ENCODE measurements around the gene FOXO3.

Gene FOXO3

DNA sequence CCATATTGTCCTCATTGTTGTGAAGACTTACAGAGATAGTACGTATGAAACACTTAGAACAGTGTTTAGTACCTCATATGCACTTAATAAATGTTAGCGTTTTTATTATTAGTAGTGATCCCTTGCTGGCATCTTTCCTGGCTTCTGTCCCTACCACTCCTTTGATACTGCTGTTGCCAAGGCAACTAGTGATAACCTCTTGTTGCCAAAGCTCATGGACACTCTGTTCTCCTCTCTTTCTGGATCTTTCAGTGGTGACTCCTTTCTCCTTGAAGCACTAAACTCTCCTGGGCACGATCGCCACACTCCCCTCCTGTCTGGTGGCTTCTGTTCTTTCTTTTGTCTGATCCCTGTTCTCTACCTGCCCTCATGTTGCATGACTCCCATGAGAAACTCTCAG, 83.5 kb downstream of the FOXO3 start:
- CTCF ChIA-PET = no interaction called here
- DNase-seq (ENCODE audit: low read depth, low spot score) = no peak
- no peak overlapping the region for H3K4me3 ChIP-seq (ENCODE audit: low read depth, low read length)
- TF ChIP-seq, protein P1, sequence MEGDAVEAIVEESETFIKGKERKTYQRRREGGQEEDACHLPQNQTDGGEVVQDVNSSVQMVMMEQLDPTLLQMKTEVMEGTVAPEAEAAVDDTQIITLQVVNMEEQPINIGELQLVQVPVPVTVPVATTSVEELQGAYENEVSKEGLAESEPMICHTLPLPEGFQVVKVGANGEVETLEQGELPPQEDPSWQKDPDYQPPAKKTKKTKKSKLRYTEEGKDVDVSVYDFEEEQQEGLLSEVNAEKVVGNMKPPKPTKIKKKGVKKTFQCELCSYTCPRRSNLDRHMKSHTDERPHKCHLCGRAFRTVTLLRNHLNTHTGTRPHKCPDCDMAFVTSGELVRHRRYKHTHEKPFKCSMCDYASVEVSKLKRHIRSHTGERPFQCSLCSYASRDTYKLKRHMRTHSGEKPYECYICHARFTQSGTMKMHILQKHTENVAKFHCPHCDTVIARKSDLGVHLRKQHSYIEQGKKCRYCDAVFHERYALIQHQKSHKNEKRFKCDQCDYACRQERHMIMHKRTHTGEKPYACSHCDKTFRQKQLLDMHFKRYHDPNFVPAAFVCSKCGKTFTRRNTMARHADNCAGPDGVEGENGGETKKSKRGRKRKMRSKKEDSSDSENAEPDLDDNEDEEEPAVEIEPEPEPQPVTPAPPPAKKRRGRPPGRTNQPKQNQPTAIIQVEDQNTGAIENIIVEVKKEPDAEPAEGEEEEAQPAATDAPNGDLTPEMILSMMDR (IDR thresholded peaks at IDR 0.05; ENCODE audit: insufficient read depth, low read length, missing control alignments) = no peak
- POLR2A ChIA-PET = no interaction called here

DNA sequence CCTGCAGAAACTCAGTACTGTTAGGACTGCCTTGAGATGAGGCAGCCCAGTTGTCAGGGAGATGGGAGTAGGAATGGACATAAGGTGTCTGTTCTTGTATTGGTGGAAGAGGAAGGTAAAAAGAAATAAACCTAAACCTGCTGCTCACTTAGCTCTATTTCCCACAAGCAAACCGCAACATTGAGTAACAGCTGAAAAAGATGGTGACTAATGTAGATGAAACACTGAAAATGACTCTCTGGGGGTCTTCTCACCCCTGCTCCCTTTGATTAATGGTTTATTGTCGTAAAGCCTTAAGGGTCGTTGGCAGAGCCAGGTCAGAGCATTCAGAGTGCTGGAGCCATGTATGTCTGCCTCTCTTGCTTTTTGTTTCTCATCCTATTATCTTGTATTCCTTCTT, 87.5 kb downstream of the FOXO3 start:
- no peak overlapping the region for H3K4me3 ChIP-seq (ENCODE audit: low read depth, low read length)
- no peak for DNase-seq (ENCODE audit: low read depth, low spot score)
- ChIA-PET CTCF (no interaction called here), POLR2A (no interaction called here)
- TF ChIP-seq, protein P1 (IDR thresholded peaks at IDR 0.05; ENCODE audit: insufficient read depth, low read length, missing control alignments) = no peak

DNA sequence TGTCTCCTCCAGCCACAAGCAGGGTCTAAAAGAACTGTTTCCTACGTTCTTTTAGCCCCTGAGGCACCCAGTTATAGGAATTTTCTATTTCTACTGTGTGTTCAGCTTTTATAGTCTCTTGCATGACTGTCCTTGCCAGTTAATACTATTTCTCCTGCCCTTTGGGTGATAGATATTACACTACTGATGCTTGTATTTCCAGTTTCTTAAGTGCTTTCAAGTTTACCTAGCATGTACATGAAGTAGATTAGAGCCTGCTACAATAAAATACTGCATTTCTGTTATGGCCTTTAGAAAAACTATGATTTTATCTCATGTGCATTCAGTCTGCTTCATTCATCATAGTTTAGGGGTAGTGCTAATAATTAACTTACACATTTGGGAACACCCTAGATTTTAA, 89.6 kb downstream of the FOXO3 start:
- H3K4me3 ChIP-seq (ENCODE audit: low read depth, low read length) = no peak overlapping the region
- TF ChIP-seq, protein P1 (IDR thresholded peaks at IDR 0.05; ENCODE audit: insufficient read depth, low read length, missing control alignments) = no peak
- ChIA-PET CTCF (no interaction called here), POLR2A (no interaction called here)
- DNase-seq (ENCODE audit: low read depth, low spot score) = no peak

DNA sequence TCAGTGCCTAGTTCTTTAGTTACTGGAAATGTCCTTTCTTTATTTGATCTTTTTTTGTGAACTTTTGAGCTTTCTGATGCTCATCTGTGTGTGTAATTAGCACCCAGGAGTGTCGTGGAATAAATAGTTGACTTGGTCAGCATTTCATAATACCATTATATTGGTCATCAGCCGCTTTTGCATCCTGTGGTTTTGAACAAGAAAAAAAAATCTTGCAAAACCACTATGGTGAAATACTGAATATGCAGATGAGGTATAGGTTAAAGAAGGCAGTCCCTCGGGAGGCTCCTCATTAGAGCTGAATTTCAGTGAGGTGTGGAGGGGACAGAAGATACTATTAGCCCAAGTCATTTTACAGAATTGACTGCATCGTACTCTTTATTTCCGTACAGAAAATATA, 90.1 kb downstream of the FOXO3 start:
- ChIA-PET CTCF (interaction anchor here (1.0 kb wide), 1 partner anchor 185 kb away, joined by 3 read pairs; no protein-coding TSS in a partner anchor), POLR2A (interaction anchor here (1.6 kb wide), 1 partner anchor 90 kb away, joined by 11 read pairs; the partner anchor contains the start of gene FOXO3)
- TF ChIP-seq, protein P1 (IDR thresholded peaks at IDR 0.05; ENCODE audit: insufficient read depth, low read length, missing control alignments) = no peak
- H3K4me3 ChIP-seq (ENCODE audit: low read depth, low read length) = no peak overlapping the region
- peak; percentile 19 for DNase-seq (ENCODE audit: low read depth, low spot score)

DNA sequence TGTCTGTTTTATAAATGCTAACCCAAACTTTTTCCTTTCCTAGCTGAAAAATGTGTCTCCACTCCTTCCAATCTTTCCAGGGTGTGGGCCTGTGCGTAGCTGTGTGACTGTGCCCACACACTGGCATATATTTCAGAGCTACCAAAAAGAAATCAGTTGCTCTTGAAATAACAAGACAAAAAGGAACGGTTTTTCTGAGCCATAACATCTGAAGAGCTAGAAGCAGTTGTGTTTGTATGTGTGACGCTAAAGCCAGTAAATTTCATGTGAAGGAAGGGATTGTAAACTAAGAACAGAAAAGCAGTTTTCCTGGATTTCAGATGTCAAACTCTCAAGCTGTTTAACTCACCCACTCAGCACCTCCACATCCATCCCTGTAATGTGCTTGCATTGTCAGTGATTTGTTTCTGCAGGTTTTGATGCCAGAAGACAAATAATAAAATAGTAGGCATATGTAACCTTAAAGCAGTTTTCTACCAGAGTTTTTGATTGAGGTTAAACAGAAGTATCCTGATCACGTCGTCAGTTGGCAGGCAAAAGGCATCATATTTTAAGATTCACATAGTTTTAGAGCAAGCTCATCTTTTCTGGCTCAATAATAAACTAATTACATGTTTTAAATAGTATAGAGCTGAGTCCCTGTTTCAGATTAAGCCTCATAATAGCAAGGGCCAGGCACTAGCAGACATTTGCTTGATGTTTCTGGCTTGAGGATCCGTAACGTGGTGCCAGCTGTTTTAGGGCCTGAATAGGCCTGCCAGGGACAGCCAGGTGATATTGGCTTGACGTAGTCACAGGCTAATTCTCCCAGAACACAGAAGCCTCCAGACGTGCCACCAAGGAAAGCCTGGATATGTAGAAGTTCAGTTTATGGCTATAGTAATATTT, 90.9 kb downstream of the FOXO3 start:
- no peak overlapping the region for H3K4me3 ChIP-seq (ENCODE audit: low read depth, low read length)
- DNase-seq (ENCODE audit: low read depth, low spot score) = peak; percentile 74
- ChIA-PET POLR2A (interaction anchor here (0.8 to 1.6 kb wide), 4 partner anchors 83 to 91 kb away, joined by 3 to 11 read pairs (median 4); partner anchors contain the start of gene FOXO3), CTCF (interaction anchor here (1.0 kb wide), 1 partner anchor 184 kb away, joined by 3 read pairs; no protein-coding TSS in a partner anchor)
- TF ChIP-seq, protein P1 (IDR thresholded peaks at IDR 0.05; ENCODE audit: insufficient read depth, low read length, missing control alignments) = no peak

DNA sequence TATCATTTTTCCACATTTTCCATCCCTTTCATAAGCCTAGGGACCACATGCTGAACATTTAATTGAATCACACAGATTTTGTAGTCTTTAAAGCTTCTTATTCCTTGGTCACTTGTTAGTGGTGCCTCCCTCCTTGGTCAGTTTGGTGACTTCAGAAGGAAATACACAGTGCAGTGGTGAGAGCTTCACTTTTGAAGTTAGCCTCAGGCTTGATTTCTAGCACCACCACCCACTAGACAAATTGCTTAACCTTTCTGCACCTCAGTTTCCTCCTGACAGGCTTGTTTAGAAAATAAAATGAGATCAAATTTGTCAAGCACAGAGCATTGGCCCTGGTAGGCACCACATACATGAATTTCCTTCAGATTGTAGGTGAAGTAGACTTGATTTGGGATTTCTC, 91.7 kb downstream of the FOXO3 start:
- H3K4me3 ChIP-seq (ENCODE audit: low read depth, low read length) = no peak overlapping the region
- TF ChIP-seq, protein P1 (IDR thresholded peaks at IDR 0.05; ENCODE audit: insufficient read depth, low read length, missing control alignments) = no peak
- CTCF ChIA-PET = no interaction called here
- POLR2A ChIA-PET = interaction anchor here (0.8 to 1.6 kb wide), 3 partner anchors 84 to 92 kb away, joined by 3 to 11 read pairs (median 5); partner anchors contain the start of gene FOXO3
- no peak for DNase-seq (ENCODE audit: low read depth, low spot score)
